ENCODE results near the gene FRMPD2. TPM values are rescaled to one million over a fixed set of nuclear protein-coding genes. Genes with fewer than 3 reads are reported as not detected.

FRMPD2 gene
- total RNA-seq, 1 experiment from 2014 or later, result 0.30 TPM

DNA sequence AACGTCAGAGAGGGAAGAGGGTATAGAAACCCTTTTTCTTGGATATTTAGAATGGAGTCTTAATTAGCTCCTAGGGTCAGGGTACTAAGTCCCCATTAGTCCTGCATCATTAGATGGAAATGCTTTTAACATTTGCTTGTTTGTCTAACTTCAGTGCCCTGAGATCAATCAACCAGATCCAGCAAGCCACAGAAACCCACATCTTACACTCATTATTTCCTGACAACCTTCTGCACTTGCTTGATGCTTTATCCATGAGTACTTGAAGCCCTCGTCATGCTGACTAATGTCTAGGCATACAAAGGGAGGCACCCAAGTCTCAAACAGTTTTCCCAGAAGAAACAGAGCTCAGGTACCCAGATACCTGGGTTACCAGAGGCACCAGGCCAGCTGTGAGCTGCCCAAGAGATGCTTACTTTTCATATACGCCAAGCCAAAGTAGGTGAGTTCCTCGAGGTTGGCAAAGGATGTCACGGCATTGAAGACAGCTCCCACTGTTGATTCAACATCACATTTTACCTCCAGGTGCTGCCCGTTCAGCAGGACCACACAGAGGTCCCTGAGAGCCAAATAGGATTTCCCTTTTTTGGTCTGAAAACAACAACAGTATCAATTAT lies 42.7 kb downstream of the FRMPD2 start:
- TF ChIP-seq, protein P1, sequence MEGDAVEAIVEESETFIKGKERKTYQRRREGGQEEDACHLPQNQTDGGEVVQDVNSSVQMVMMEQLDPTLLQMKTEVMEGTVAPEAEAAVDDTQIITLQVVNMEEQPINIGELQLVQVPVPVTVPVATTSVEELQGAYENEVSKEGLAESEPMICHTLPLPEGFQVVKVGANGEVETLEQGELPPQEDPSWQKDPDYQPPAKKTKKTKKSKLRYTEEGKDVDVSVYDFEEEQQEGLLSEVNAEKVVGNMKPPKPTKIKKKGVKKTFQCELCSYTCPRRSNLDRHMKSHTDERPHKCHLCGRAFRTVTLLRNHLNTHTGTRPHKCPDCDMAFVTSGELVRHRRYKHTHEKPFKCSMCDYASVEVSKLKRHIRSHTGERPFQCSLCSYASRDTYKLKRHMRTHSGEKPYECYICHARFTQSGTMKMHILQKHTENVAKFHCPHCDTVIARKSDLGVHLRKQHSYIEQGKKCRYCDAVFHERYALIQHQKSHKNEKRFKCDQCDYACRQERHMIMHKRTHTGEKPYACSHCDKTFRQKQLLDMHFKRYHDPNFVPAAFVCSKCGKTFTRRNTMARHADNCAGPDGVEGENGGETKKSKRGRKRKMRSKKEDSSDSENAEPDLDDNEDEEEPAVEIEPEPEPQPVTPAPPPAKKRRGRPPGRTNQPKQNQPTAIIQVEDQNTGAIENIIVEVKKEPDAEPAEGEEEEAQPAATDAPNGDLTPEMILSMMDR (IDR thresholded peaks at IDR 0.05 in 2 of 3, conservative IDR thresholded peaks at IDR 0.05 in 1 of 3; ENCODE audit: borderline replicate concordance in 1 of 3, insufficient read depth in 1 of 3, low read depth in 2 of 3, low read length in 2 of 3), result no peak
- TF ChIP-seq RAD21 (IDR thresholded peaks at IDR 0.05; ENCODE audit: low read depth), result no peak
- TF ChIP-seq CBX3 (IDR thresholded peaks at IDR 0.05; ENCODE audit: low read depth), result no peak
- TF ChIP-seq, protein P2, sequence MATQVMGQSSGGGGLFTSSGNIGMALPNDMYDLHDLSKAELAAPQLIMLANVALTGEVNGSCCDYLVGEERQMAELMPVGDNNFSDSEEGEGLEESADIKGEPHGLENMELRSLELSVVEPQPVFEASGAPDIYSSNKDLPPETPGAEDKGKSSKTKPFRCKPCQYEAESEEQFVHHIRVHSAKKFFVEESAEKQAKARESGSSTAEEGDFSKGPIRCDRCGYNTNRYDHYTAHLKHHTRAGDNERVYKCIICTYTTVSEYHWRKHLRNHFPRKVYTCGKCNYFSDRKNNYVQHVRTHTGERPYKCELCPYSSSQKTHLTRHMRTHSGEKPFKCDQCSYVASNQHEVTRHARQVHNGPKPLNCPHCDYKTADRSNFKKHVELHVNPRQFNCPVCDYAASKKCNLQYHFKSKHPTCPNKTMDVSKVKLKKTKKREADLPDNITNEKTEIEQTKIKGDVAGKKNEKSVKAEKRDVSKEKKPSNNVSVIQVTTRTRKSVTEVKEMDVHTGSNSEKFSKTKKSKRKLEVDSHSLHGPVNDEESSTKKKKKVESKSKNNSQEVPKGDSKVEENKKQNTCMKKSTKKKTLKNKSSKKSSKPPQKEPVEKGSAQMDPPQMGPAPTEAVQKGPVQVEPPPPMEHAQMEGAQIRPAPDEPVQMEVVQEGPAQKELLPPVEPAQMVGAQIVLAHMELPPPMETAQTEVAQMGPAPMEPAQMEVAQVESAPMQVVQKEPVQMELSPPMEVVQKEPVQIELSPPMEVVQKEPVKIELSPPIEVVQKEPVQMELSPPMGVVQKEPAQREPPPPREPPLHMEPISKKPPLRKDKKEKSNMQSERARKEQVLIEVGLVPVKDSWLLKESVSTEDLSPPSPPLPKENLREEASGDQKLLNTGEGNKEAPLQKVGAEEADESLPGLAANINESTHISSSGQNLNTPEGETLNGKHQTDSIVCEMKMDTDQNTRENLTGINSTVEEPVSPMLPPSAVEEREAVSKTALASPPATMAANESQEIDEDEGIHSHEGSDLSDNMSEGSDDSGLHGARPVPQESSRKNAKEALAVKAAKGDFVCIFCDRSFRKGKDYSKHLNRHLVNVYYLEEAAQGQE (IDR thresholded peaks at IDR 0.05; ENCODE audit: low read depth), result no peak
- no peak for TF ChIP-seq ZFX (IDR thresholded peaks at IDR 0.05)
- TF ChIP-seq POLR2AphosphoS5 (IDR thresholded peaks at IDR 0.05; ENCODE audit: low read depth, low read length), result no peak
- no peak for TF ChIP-seq SP1 (IDR thresholded peaks at IDR 0.05; ENCODE audit: low read depth)
- TF ChIP-seq, protein P3, sequence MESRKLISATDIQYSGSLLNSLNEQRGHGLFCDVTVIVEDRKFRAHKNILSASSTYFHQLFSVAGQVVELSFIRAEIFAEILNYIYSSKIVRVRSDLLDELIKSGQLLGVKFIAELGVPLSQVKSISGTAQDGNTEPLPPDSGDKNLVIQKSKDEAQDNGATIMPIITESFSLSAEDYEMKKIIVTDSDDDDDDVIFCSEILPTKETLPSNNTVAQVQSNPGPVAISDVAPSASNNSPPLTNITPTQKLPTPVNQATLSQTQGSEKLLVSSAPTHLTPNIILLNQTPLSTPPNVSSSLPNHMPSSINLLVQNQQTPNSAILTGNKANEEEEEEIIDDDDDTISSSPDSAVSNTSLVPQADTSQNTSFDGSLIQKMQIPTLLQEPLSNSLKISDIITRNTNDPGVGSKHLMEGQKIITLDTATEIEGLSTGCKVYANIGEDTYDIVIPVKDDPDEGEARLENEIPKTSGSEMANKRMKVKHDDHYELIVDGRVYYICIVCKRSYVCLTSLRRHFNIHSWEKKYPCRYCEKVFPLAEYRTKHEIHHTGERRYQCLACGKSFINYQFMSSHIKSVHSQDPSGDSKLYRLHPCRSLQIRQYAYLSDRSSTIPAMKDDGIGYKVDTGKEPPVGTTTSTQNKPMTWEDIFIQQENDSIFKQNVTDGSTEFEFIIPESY (IDR thresholded peaks at IDR 0.05; ENCODE audit: extremely low read depth, insufficient replicate concordance, low read length), result no peak
- no peak for TF ChIP-seq CEBPB (IDR thresholded peaks at IDR 0.05; ENCODE audit: low read depth)
- TF ChIP-seq, protein P4, sequence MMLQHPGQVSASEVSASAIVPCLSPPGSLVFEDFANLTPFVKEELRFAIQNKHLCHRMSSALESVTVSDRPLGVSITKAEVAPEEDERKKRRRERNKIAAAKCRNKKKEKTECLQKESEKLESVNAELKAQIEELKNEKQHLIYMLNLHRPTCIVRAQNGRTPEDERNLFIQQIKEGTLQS (IDR thresholded peaks at IDR 0.05), result no peak
- TF ChIP-seq ZNF274 (IDR thresholded peaks at IDR 0.05; ENCODE audit: low read depth, low read length), result no peak
- TF ChIP-seq EZH2phosphoT487 (IDR thresholded peaks at IDR 0.05; ENCODE audit: borderline replicate concordance), result no peak
- TF ChIP-seq SIN3A (IDR thresholded peaks at IDR 0.05; ENCODE audit: low read depth), result no peak
- TF ChIP-seq EZH2 (IDR thresholded peaks at IDR 0.05), result no peak
- TF ChIP-seq POLR2A (IDR thresholded peaks at IDR 0.05; ENCODE audit: borderline replicate concordance, extremely low read depth, insufficient read depth, insufficient read length), result no peak
- TF ChIP-seq FOSL1 (IDR thresholded peaks at IDR 0.05; ENCODE audit: low read depth), result no peak
- TF ChIP-seq EGR1 (IDR thresholded peaks at IDR 0.05; ENCODE audit: low read depth), result no peak
- no peak for TF ChIP-seq ELF1 (IDR thresholded peaks at IDR 0.05; ENCODE audit: borderline replicate concordance, low read depth)
- Histone ChIP-seq H3K36me3 (ENCODE audit: control insufficient read depth in 1 of 2, insufficient read depth in 2 of 2, low read length in 2 of 2) (no peaks in the 10 kb centered on the region), H3K9me2 (ENCODE audit: insufficient read depth) (no peaks in the 10 kb centered on the region), H3K4me1 (ENCODE audit: control insufficient read depth in 1 of 2, insufficient read depth in 2 of 2, low read length in 2 of 2) (no peaks in the 10 kb centered on the region), H4K20me1 (ENCODE audit: insufficient read depth) (no peaks in the 10 kb centered on the region), H3K9me3 (ENCODE audit: control insufficient read depth in 1 of 2, insufficient read depth in 1 of 2, low read depth in 1 of 2, low read length in 2 of 2) (no peaks in the 10 kb centered on the region), H3K27me3 (ENCODE audit: insufficient read depth, low read length) (peaks cover 9% of the 10 kb centered on the region; the same call in 1 of the 2 replicates), H3K4me2 (ENCODE audit: low read length) (no peak overlapping the region), H3K4me3 (replicated peaks in 1 of 2; ENCODE audit: low read depth in 1 of 2, low read length in 2 of 2) (no peak overlapping the region), H3K9ac (ENCODE audit: low read length) (no peak overlapping the region), H3K27ac (ENCODE audit: low read depth, low read length) (no peak overlapping the region), H3K79me2 (ENCODE audit: insufficient read depth, low read length) (no peaks in the 10 kb centered on the region), H2AFZ (ENCODE audit: low read depth, low read length, poor library complexity, severe bottlenecking) (no peak overlapping the region)
- ATAC-seq (no peak), DNase-seq (ENCODE audit: low read depth, low spot score) (no peak)
- RAD21 ChIA-PET (ENCODE audit: low non-redundant PET in 1 of 2, low total read pairs in 2 of 2, uncharacterized antibody in 2 of 2, unreplicated experiment in 2 of 2), result no interaction called here
- intact Hi-C loops (cut with micrococcal nuclease), result no loop called here
- CTCF ChIA-PET, result interaction anchor here (0.6 kb wide), 1 partner anchor 424 kb away, joined by 4 read pairs; no protein-coding TSS in a partner anchor
- POLR2A ChIA-PET, result no interaction called here
- no TSS peak for BruUV-seq (replicated peaks)
